RPMI7951 (cell line): Measurements from ENCODE around the gene CRLF1. TPM values are rescaled to one million over a fixed set of nuclear protein-coding genes. Genes with fewer than 3 reads are reported as not detected.
A peak's percentile ranks its signal among the peaks of the same experiment; 100 is the strongest.

Experiments used
- DNase-seq: peaks from one replicate; pipeline ENCODE4 v3.0.0-alpha.2; 2012; ENCODE audit warnings: low read depth
- total RNA-seq: library from RNA; depleted of rRNA; stranded (reverse); fragments of >200 nt; shearing (Covaris generic); gene quantifications from 2 replicates; pipeline ENCODE4 v1.2.3, GENCODE V29; 2014

CRLF1 gene
- total RNA-seq, 1 experiment from 2014 or later = 2.8 TPM

- peak; percentile 90 for DNase-seq
These were observed 29.8 kb upstream of the CRLF1 start for GRCh38 chr19:18636183-18636968.

- DNase-seq = no peak
These were observed 29.2 kb upstream of the CRLF1 start for GRCh38 chr19:18635831-18636182.

GRCh38 chr19:18634612-18635297 lies 28.2 kb upstream of the CRLF1 start:
- DNase-seq = peak; percentile 64

GRCh38 chr19:18633321-18633720 lies 26.7 kb upstream of the CRLF1 start:
- DNase-seq = peak; percentile 64

GRCh38 chr19:18629166-18630088 lies 22.8 kb upstream of the CRLF1 start:
- no peak for DNase-seq

GRCh38 chr19:18626906-18627305 lies 20.3 kb upstream of the CRLF1 start:
- DNase-seq = peak; percentile 31

GRCh38 chr19:18620902-18621301 lies 14.3 kb upstream of the CRLF1 start:
- no peak for DNase-seq

GRCh38 chr19:18620311-18620710 lies 13.7 kb upstream of the CRLF1 start:
- DNase-seq = no peak

GRCh38 chr19:18618236-18618635 lies 11.6 kb upstream of the CRLF1 start:
- no peak for DNase-seq

GRCh38 chr19:18617562-18617961 lies 11.0 kb upstream of the CRLF1 start:
- DNase-seq = no peak

GRCh38 chr19:18616023-18616422 lies 9.4 kb upstream of the CRLF1 start:
- no peak for DNase-seq

- DNase-seq = no peak
These were observed 7.1 kb upstream of the CRLF1 start for GRCh38 chr19:18613589-18614234.

- DNase-seq = no peak
These were observed 6.4 kb upstream of the CRLF1 start, which contains the start of gene TMEM59L for GRCh38 chr19:18612772-18613588. TSS of gene TMEM59L (plus strand) at chr19:18612870. CDS start at chr19:18612959, 89 bp downstream.

- DNase-seq = no peak
These were observed 5.6 kb upstream of the CRLF1 start for GRCh38 chr19:18612051-18612771.

GRCh38 chr19:18611327-18612050 lies 4.9 kb upstream of the CRLF1 start:
- no peak for DNase-seq

- no peak for DNase-seq
These were observed 4.1 kb upstream of the CRLF1 start for GRCh38 chr19:18610556-18611326.

GRCh38 chr19:18610245-18610555 lies 3.6 kb upstream of the CRLF1 start:
- no peak for DNase-seq

- no peak for DNase-seq
These were observed 3.1 kb upstream of the CRLF1 start for GRCh38 chr19:18609717-18610051.
